NCI-H510A (cell line): ENCODE results near the gene ZMYM4.

Experiments
- DNase-seq: peaks from one replicate; lab custom pipeline; 2025; lab: John Stamatoyannopoulos, UW

ZMYM4 gene

GRCh38 chr1:35278886-35279554, 10.5 kb downstream of the ZMYM4 start:
- no peak for DNase-seq

- no peak for DNase-seq
Observed at GRCh38 chr1:35279555-35279904, 11.0 kb downstream of the ZMYM4 start.

- DNase-seq = no peak
Observed at GRCh38 chr1:35280006-35280405, 11.5 kb downstream of the ZMYM4 start.

GRCh38 chr1:35281565-35281964, 13.1 kb downstream of the ZMYM4 start:
- no peak for DNase-seq

- DNase-seq = no peak
Observed at GRCh38 chr1:35282172-35282571, 13.7 kb downstream of the ZMYM4 start.

- no peak for DNase-seq
Observed at GRCh38 chr1:35284852-35285251, 16.3 kb downstream of the ZMYM4 start.

GRCh38 chr1:35285771-35286606, 17.5 kb downstream of the ZMYM4 start:
- no peak for DNase-seq

- DNase-seq = no peak
Observed at GRCh38 chr1:35287807-35288640, 19.5 kb downstream of the ZMYM4 start.

GRCh38 chr1:35288761-35289160, 20.3 kb downstream of the ZMYM4 start:
- no peak for DNase-seq

GRCh38 chr1:35290452-35290851, 21.9 kb downstream of the ZMYM4 start:
- no peak for DNase-seq

- DNase-seq = no peak
Observed at GRCh38 chr1:35294809-35295208, 26.3 kb downstream of the ZMYM4 start.

GRCh38 chr1:35297886-35298285, 29.4 kb downstream of the ZMYM4 start:
- no peak for DNase-seq

- DNase-seq = peak; percentile 65
Observed at GRCh38 chr1:35298464-35298863, 30.0 kb downstream of the ZMYM4 start.

- no peak for DNase-seq
Observed at GRCh38 chr1:35300376-35300775, 31.9 kb downstream of the ZMYM4 start.

- no peak for DNase-seq
Observed at GRCh38 chr1:35301674-35302392, 33.3 kb downstream of the ZMYM4 start.

- DNase-seq = no peak
Observed at GRCh38 chr1:35305383-35305782, 36.9 kb downstream of the ZMYM4 start.

GRCh38 chr1:35315649-35316048, 47.1 kb downstream of the ZMYM4 start:
- DNase-seq = no peak

- no peak for DNase-seq
Observed at GRCh38 chr1:35316264-35316663, 47.8 kb downstream of the ZMYM4 start.

- DNase-seq = no peak
Observed at GRCh38 chr1:35319988-35320713, 51.6 kb downstream of the ZMYM4 start.

- no peak for DNase-seq
Observed at GRCh38 chr1:35320937-35321336, 52.4 kb downstream of the ZMYM4 start.

- DNase-seq = no peak
Observed at GRCh38 chr1:35324486-35324885, 56.0 kb downstream of the ZMYM4 start.
